Type B pancreatic cell (in vitro differentiated cells): ENCODE measurements around the gene RUNX2. TPM values are rescaled to one million over a fixed set of nuclear protein-coding genes. Genes with fewer than 3 reads are reported as not detected.

Experiments used
- DNase-seq: peaks from one replicate; pipeline ENCODE4 v3.0.0; 2021; ENCODE audit warnings: mixed read lengths; ENCODE audit not compliant: unreplicated experiment; ENCODE audit errors: extremely low spot score
- H3K27ac Mint-ChIP-seq: 2 replicates; pipeline ENCODE4 v1.8.0; 2021; ENCODE audit warnings: mild to moderate bottlenecking, mixed read lengths
- H3K27me3 Mint-ChIP-seq: 2 replicates; pipeline ENCODE4 v1.8.0; 2021; ENCODE audit warnings: mixed read lengths
- H3K36me3 Mint-ChIP-seq: 2 replicates; pipeline ENCODE4 v1.8.0; 2021; ENCODE audit warnings: mixed read lengths
- H3K4me1 Mint-ChIP-seq: one replicate; pipeline ENCODE4 v1.8.0; 2021; ENCODE audit warnings: mixed read lengths; ENCODE audit not compliant: unreplicated experiment
- H3K4me3 Mint-ChIP-seq: 2 replicates; pipeline ENCODE4 v1.8.0; 2021; ENCODE audit warnings: mild to moderate bottlenecking, mixed read lengths
- H3K9me3 Mint-ChIP-seq: 2 replicates; pipeline ENCODE4 v1.8.0; 2021; ENCODE audit warnings: mixed read lengths
- CTCF ChIP-seq: fragments of 200-600 bp; sonication (generic); conservative IDR thresholded peaks from 2 replicates; pipeline ENCODE4 v1.5.0; 2021; ENCODE audit warnings: antibody characterized with exemption, mild to moderate bottlenecking
- total RNA-seq: library from RNA; stranded (reverse); gene quantifications from 2 replicates; pipeline ENCODE4 v1.2.1, GENCODE V29; 2021; ENCODE audit warnings: low replicate concordance

The RUNX2 gene
- total RNA-seq, 1 donor from 2014 or later: 6.0 TPM

GRCh38 chr6:45377554-45378333 lies 49.6 kb downstream of the RUNX2 start, which contains the start of gene SUPT3H:
TSS of gene SUPT3H (minus strand) at chr6:45377934.
- H3K27me3 Mint-ChIP-seq: no peaks in the 10 kb centered on the region
- no peaks in the 10 kb centered on the region for H3K9me3 Mint-ChIP-seq
- peaks cover 9% of the 10 kb centered on the region for H3K4me1 Mint-ChIP-seq
- H3K4me3 Mint-ChIP-seq: peak within 1 kb of the TSS; percentile 98
- TF ChIP-seq CTCF: peak; percentile 29
- no peaks in the 10 kb centered on the region for H3K36me3 Mint-ChIP-seq
- peak; percentile 95 for DNase-seq
- peak within 1 kb of the TSS; percentile 100 for H3K27ac Mint-ChIP-seq

DNA sequence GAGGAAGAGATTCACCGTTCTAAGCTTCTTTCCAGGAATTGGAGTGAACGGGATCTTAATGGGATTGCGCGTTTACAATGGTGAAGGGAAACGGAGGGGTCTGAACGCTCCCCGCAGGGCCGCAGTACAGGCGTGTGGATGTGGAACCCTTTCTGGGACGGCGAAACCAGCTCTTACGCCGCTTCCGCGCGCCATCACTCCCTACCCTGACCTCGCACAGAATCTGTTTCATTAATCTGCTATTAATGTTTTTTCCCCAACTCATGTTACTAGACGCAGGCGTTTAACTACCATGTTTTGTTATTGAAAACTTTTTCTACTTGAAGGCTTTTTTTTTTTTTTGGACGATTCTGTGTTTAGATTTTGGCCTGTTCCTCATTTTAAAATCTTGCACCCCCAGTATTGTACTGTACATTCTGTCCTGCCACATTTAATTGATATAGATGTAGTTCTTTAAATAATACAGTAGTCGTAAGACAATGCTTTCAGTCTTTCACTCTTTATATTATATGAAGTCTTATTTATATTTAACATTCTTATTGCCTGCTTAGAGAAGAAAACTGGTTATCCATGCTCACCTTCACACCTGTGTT lies 50.3 kb downstream of the RUNX2 start:
- peak overlapping the region; percentile 98 for H3K4me3 Mint-ChIP-seq
- TF ChIP-seq CTCF: no peak
- no peaks in the 10 kb centered on the region for H3K27me3 Mint-ChIP-seq
- no peaks in the 10 kb centered on the region for H3K9me3 Mint-ChIP-seq
- no peaks in the 10 kb centered on the region for H3K36me3 Mint-ChIP-seq
- DNase-seq: no peak
- H3K4me1 Mint-ChIP-seq: peaks cover 9% of the 10 kb centered on the region
- peak overlapping the region; percentile 100 for H3K27ac Mint-ChIP-seq

GRCh38 chr6:45382391-45382790 lies 54.3 kb downstream of the RUNX2 start:
- Mint-ChIP-seq H3K4me3 (no peak overlapping the region), H3K4me1 (peaks cover 6% of the 10 kb centered on the region)

DNA sequence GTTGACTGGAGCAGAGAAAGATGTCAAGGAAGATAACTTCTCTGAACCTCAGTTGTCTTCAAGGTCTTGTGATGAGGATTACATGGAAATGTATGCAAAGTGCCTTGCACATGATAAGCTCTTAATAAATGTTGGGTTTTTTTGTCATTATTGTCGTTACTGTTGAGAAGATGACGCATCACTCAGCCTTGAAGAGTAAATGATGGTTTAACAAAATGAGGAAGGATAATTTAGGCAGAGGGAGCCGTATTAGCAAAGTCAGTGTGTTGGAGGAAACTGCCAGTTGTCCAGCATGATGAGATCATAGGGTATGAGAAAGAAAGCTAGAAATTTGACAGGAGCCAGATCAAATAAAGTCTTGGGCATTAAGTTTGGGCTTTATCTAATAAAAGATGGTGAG lies 58.4 kb downstream of the RUNX2 start:
- peaks cover 4% of the 10 kb centered on the region for H3K4me1 Mint-ChIP-seq
- no peaks in the 10 kb centered on the region for H3K27me3 Mint-ChIP-seq
- H3K27ac Mint-ChIP-seq: no peak overlapping the region
- H3K9me3 Mint-ChIP-seq: peaks cover 2% of the 10 kb centered on the region
- DNase-seq: no peak
- no peaks in the 10 kb centered on the region for H3K36me3 Mint-ChIP-seq
- H3K4me3 Mint-ChIP-seq: no peak overlapping the region
- no peak for TF ChIP-seq CTCF

More at GRCh38 chr6:45382391-45382790, 54.3 kb downstream of the RUNX2 start:
- H3K27ac Mint-ChIP-seq: no peak overlapping the region
- H3K36me3 Mint-ChIP-seq: no peaks in the 10 kb centered on the region
- no peaks in the 10 kb centered on the region for H3K27me3 Mint-ChIP-seq
- no peaks in the 10 kb centered on the region for H3K9me3 Mint-ChIP-seq
- TF ChIP-seq CTCF: no peak
- no peak for DNase-seq

- Mint-ChIP-seq H3K4me1 (peaks cover 4% of the 10 kb centered on the region), H3K9me3 (peaks cover 4% of the 10 kb centered on the region), H3K27me3 (no peaks in the 10 kb centered on the region), H3K27ac (no peak overlapping the region), H3K36me3 (no peaks in the 10 kb centered on the region), H3K4me3 (no peak overlapping the region)
- TF ChIP-seq CTCF: no peak
- no peak for DNase-seq
Measured at GRCh38 chr6:45387236-45387635, 59.1 kb downstream of the RUNX2 start.
